HG03521 (cell line): ENCODE measurements around the gene NRXN3.
"Not testable (repeated sequence)": the region's sequence is repeated elsewhere in the genome, so short reads cannot be mapped to it uniquely, and the experiment has no call there.

Experiments
- ATAC-seq: cut with Tn5 transposase; IDR thresholded peaks from one replicate; pipeline ENCODE4 v1.9.1; 2021; ENCODE audit warnings: mild to moderate bottlenecking, moderate library complexity; ENCODE audit not compliant: unreplicated experiment

The NRXN3 gene

GRCh38 chr14:78399316-78399889, 229.2 kb downstream of the NRXN3 start:
- ATAC-seq = no peak

- no peak for ATAC-seq
Observed at GRCh38 chr14:78401866-78402265, 231.7 kb downstream of the NRXN3 start.

GRCh38 chr14:78403278-78403815, 233.2 kb downstream of the NRXN3 start:
- ATAC-seq = no peak

GRCh38 chr14:78405079-78405856, 235.1 kb downstream of the NRXN3 start:
- no peak for ATAC-seq

GRCh38 chr14:78412475-78412874, 242.3 kb downstream of the NRXN3 start:
- no peak for ATAC-seq

GRCh38 chr14:78414172-78414571, 244.0 kb downstream of the NRXN3 start:
- no peak for ATAC-seq

- ATAC-seq = no peak
Observed at GRCh38 chr14:78417532-78417931, 247.4 kb downstream of the NRXN3 start.

- ATAC-seq = no peak
Observed at GRCh38 chr14:78424311-78424710, 254.1 kb downstream of the NRXN3 start.

- ATAC-seq = no peak
Observed at GRCh38 chr14:78425330-78425729, 255.2 kb downstream of the NRXN3 start.

- no peak for ATAC-seq
Observed at GRCh38 chr14:78425782-78426181, 255.6 kb downstream of the NRXN3 start.

- no peak for ATAC-seq
Observed at GRCh38 chr14:78432046-78432445, 261.9 kb downstream of the NRXN3 start.

- ATAC-seq = not testable (repeated sequence)
Observed at GRCh38 chr14:78437448-78437847, 267.3 kb downstream of the NRXN3 start.

- ATAC-seq = no peak
Observed at GRCh38 chr14:78440356-78440894, 270.3 kb downstream of the NRXN3 start.

- ATAC-seq = no peak
Observed at GRCh38 chr14:78443834-78444233, 273.7 kb downstream of the NRXN3 start.

- ATAC-seq = no peak
Observed at GRCh38 chr14:78445275-78445674, 275.1 kb downstream of the NRXN3 start.

- no peak for ATAC-seq
Observed at GRCh38 chr14:78446807-78447206, 276.6 kb downstream of the NRXN3 start.

- peak; percentile 63 for ATAC-seq
Observed at GRCh38 chr14:78448164-78449094, 278.3 kb downstream of the NRXN3 start.

GRCh38 chr14:78450669-78451318, 280.6 kb downstream of the NRXN3 start:
- no peak for ATAC-seq

- ATAC-seq = no peak
Observed at GRCh38 chr14:78451319-78451695, 281.1 kb downstream of the NRXN3 start.

GRCh38 chr14:78455896-78456435, 285.8 kb downstream of the NRXN3 start:
- ATAC-seq = no peak
